GM18951 (cell line): Measurements from ENCODE around the gene QSOX2.

Source experiments
- POLR2A ChIP-seq: IDR thresholded peaks from 4 replicates; pipeline ENCODE4 v1.6.1; 2011; ENCODE audit warnings: mild to moderate bottlenecking; ENCODE audit not compliant: insufficient read length, insufficient read depth; ENCODE audit errors: extremely low read depth
- in situ Hi-C: fragments of 300-500 bp; cut with MboI; formaldehyde crosslinking; loops from one replicate; pipeline ENCODE4 v1.12.0; 2022; ENCODE audit warnings: low sequenced_read_pairs, mixed read lengths, inconsistent platforms; ENCODE audit not compliant: unreplicated experiment

QSOX2 gene

GRCh38 chr9:136286359-136286986 lies 40.9 kb upstream of the QSOX2 start:
- no peak for TF ChIP-seq POLR2A
- in situ Hi-C loops: no loop called here

GRCh38 chr9:136285501-136286358 lies 40.1 kb upstream of the QSOX2 start:
- in situ Hi-C loops: no loop called here
- TF ChIP-seq POLR2A: no peak

GRCh38 chr9:136284951-136285350 lies 39.3 kb upstream of the QSOX2 start:
- no peak for TF ChIP-seq POLR2A
- in situ Hi-C loops: no loop called here

GRCh38 chr9:136284311-136284710 lies 38.7 kb upstream of the QSOX2 start:
- no peak for TF ChIP-seq POLR2A
- in situ Hi-C loops: no loop called here

GRCh38 chr9:136283291-136284235 lies 38.0 kb upstream of the QSOX2 start:
- in situ Hi-C loops: no loop called here
- TF ChIP-seq POLR2A: no peak

GRCh38 chr9:136282272-136282861 lies 36.8 kb upstream of the QSOX2 start:
- in situ Hi-C loops: no loop called here
- TF ChIP-seq POLR2A: no peak

- no peak for TF ChIP-seq POLR2A
- in situ Hi-C loops: no loop called here
Measured at GRCh38 chr9:136281421-136282271, 36.0 kb upstream of the QSOX2 start.

GRCh38 chr9:136280535-136281315 lies 35.1 kb upstream of the QSOX2 start:
- in situ Hi-C loops: no loop called here

GRCh38 chr9:136279471-136279870 lies 33.9 kb upstream of the QSOX2 start:
- in situ Hi-C loops: no loop called here
- TF ChIP-seq POLR2A: no peak

More at GRCh38 chr9:136280535-136281315, 35.1 kb upstream of the QSOX2 start:
- TF ChIP-seq POLR2A: no peak

GRCh38 chr9:136278894-136279293 lies 33.3 kb upstream of the QSOX2 start:
- in situ Hi-C loops: no loop called here
- no peak for TF ChIP-seq POLR2A

- no peak for TF ChIP-seq POLR2A
- in situ Hi-C loops: no loop called here
Measured at GRCh38 chr9:136278221-136278620, 32.6 kb upstream of the QSOX2 start.
